ENCODE results near the gene SYT7. TPM values are rescaled to one million over a fixed set of nuclear protein-coding genes. Genes with fewer than 3 reads are reported as not detected.

The SYT7 gene
- total RNA-seq, 1 donor from 2014 or later: 2.4 TPM

- DNase-seq (ENCODE audit: low spot score): no peak
Measured at GRCh38 chr11:61555051-61555969, 25.6 kb downstream of the SYT7 start.

DNA sequence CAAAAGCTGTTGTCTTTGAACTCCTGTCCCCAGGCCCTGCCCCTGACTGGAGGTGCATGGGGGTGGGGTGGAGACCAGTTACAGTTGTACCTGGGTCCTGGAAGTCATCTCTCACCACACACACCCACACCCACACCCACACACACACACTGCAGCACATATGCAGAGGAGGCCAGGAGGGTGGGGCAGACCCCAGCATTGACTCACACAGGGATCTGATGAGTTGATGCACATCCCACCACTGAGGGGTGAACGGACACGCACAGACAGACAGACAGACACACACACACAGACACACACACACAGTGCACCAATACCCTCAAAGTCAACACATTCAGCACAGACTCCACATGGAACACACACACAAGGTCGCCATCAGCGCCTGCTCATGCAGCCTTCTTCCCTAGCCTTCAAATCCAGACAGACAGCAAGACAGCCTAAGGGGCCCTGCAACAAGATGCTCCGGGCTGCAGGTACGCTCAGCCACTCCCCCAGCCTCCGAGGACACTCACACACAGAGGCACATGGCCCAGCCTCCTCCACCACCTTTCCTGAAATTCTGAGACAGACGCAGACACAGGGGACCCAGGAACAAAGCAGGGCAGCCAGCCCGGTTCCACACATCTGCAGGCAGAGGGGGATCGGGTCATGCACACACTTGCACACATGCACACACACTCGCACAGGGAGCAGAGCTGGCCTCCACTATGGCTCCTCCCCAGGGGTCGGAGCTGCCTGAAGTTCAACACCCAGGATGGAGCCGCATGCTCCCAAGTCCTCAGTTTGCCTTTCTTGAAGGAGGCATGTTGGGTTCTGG is 26.5 kb downstream of the SYT7 start:
- no peak for DNase-seq (ENCODE audit: low spot score)

- DNase-seq (ENCODE audit: low spot score): no peak
Measured at GRCh38 chr11:61553373-61554171, 27.3 kb downstream of the SYT7 start.

GRCh38 chr11:61552108-61552635 is 28.7 kb downstream of the SYT7 start:
- no peak for DNase-seq (ENCODE audit: low spot score)

DNA sequence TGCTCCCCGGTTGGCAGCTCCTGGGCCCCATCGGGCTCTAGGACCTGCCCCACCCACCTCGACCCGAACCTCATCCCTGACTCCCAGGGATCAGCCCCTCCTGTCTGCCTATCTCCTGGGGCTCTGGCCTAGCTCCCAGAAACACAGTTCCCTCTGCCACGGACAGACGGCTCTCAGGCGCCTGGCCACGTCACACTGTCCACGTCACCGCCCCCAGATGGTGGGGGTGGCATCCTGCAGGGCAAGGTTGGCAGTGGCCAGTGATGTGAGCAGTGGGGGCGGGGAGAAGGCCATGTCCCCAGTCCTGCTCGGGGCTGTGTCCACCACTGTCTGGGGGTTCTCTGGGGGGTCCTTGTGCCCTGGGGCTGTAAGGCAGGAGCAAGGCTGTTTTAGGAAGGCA is 29.2 kb downstream of the SYT7 start:
- DNase-seq (ENCODE audit: low spot score): no peak

GRCh38 chr11:61550665-61551227 is 30.1 kb downstream of the SYT7 start:
- no peak for DNase-seq (ENCODE audit: low spot score)

DNA sequence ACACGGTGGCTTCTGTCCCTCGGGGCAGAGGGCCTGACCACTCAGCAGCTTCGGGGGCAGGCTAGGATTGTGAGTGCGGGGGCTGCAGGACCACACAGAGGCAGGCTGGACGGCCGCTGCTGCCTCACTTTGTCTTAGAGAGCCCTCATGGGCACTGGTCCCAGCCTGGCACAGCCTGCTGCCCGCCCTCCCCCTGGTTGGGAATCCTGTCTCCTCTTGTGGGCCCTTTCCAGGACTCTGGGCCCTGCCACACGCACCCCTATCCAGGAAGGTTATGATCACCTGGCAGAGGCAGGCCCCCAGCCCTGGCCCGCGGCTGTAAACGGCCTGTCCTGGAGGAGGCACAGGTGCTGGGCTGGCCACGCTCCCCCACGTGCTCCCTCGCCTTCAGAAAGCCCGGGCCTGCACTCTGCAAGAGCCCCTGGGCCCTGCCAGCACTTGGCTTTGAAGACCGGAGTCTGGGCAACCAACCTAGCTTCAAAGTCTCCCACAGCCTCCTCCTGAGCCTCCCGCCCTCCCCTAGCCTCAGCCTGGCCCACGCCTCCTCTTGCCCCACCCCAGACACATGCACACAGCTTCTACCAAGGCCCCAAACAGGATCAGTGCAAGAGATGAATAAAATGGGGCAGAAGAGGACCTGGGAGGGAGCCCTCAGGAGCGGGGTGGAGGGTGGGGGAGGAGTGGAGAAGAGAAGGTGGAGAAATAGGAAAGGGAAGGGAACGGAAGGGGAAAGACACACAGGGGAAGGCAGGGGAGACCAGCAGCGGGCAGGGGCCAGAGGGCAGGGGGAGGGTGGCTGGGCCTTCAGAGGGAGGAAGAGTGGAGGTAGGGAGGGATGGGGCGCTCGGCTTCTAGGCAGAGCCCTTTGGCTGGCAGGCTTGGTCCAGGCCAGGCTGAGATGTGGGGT is 31.0 kb downstream of the SYT7 start:
- no peak for DNase-seq (ENCODE audit: low spot score)

DNA sequence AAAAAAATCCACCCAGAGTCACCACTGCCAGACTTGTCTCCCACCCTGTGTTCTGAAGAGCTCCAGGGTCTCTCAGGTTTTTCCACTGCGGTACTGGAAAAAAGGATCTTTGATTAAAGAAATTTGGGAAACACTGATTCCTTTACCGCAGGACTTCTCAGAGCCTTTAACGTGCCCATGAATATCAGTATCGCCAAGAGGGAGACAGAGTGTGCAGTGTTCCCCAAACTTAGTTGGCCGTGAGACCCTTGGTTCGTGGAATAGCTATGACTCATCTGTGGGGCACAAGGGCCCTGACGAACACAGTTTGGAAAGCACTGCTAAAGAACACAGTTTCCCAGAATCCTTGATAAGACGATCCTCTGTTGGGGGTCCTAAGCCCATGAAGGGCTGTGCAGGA is 31.7 kb downstream of the SYT7 start:
- no peak for DNase-seq (ENCODE audit: low spot score)

DNA sequence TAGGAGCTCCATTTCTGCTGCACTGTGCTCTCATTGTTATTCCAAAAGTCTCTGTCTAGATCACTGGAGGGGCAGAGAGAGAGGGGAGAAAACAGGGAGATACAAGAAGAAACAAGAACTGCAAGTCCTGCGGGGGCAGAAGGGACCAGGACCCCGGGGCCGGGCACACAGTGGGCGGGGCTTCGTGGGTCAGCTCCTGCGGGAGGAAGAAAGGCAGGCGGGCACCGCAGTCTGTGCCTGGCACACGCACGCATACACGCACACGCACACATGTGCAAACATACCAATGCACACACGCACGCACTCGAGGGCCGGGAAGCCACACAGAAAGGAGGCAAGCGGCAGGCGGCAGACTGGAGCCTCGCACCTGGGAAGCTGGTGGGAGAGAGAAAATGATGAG is 33.6 kb downstream of the SYT7 start:
- DNase-seq (ENCODE audit: low spot score): no peak

GRCh38 chr11:61546663-61547062 is 34.2 kb downstream of the SYT7 start:
- no peak for DNase-seq (ENCODE audit: low spot score)

GRCh38 chr11:61545921-61546320 is 35.0 kb downstream of the SYT7 start:
- DNase-seq (ENCODE audit: low spot score): no peak

DNA sequence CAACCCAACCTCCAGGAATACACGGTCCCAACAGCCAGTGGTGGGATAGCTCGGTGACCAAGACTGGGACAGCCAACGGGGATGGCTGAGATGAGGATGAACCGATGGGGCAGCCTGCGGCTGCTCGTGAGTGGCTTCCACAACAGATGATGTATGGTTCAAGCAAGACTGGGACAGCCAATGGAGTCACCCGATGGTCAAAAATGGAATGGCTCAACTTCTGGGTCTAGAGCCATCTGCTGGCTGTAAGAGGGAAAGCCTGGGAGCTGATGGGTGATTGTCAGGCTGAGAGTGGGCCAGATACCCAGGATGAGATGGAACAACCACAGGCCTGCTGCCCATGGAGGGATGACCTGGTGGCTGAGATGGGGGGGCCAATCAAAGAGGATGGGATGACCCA is 35.5 kb downstream of the SYT7 start:
- DNase-seq (ENCODE audit: low spot score): no peak

DNA sequence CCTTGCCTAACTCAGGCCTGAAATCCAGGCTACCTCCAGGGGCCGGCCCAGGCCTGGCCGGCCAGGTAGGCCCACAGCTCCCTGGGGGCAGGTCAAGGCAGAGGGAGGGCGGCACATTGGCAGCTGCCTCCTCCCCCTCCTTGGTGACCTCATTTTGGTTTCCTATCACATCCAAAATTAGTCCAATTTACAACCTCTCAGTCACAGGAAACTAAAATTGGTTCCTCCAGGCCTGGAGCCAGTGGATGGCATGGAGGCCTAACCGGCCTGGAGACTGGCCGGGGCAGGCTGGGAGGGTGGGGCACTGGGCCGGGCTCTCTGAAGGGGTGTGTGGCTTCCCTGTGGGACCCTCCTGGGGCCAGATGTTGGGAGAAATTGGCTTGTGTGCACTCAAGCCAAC is 36.4 kb downstream of the SYT7 start:
- no peak for DNase-seq (ENCODE audit: low spot score)

- no peak for DNase-seq (ENCODE audit: low spot score)
Measured at GRCh38 chr11:61543606-61544306, 37.1 kb downstream of the SYT7 start.

GRCh38 chr11:61542705-61543104 is 38.2 kb downstream of the SYT7 start:
- DNase-seq (ENCODE audit: low spot score): no peak

DNA sequence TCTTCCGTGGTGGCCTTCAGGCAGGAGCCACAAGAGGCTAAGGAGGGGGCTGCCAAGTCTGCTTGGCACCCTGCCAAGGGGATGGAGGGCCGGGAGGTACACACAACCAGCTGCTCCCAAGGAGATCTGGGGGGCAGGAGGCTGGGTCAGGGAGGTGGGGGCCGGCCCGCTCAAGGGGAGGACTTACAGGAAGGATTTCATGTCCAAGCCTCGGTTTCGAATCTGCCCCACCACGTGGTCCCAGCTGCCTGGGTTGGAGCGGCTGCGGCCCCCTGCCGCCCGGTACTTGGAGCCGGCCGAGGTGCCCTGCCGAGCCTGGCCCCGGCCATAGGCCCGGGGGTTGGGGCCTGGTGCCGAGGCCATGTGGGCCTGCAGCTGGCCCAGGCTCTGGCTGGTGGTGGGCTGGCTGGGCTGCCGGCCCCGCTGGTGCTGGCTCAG is 38.8 kb downstream of the SYT7 start:
- DNase-seq (ENCODE audit: low spot score): no peak

DNA sequence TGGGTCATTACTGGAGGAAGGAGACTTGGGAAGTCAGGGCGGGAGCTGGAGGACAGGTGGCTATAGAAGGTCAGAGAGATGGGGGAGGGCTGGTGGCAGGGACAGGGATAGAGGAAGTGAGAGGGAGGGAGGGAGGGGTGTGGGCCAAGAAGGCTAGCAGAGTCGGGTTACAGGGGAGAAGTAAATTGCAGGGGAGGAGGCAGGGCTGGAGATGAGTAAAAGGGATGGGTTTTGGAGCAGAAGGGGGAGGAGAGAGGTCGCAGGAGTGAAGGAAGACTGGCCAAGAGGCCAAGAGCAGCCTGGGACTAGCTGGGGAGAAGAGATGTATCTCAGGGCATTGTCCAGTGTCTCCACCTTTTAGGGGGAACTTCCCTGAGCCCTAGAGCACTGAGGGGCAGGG is 39.3 kb downstream of the SYT7 start:
- DNase-seq (ENCODE audit: low spot score): no peak

DNA sequence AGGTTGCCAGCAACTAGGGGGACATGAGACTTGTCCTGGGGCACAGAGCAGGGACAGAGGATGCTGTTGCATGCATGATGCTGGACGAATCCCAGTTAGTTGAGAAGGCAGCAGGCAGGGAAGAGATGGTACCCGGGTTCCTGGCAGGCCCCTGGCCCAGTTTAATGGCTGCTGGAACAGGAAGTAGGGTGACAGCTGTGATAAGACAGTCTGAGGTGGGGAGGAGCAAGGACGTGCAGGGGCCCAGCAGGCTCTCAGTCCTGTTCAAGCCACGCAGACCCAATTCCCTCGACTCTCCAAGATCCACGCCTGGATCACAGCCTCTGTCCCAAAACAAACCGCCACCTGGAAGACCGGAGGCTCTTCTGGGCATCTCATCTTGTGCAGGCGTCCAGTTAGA is 40.3 kb downstream of the SYT7 start:
- no peak for DNase-seq (ENCODE audit: low spot score)

DNA sequence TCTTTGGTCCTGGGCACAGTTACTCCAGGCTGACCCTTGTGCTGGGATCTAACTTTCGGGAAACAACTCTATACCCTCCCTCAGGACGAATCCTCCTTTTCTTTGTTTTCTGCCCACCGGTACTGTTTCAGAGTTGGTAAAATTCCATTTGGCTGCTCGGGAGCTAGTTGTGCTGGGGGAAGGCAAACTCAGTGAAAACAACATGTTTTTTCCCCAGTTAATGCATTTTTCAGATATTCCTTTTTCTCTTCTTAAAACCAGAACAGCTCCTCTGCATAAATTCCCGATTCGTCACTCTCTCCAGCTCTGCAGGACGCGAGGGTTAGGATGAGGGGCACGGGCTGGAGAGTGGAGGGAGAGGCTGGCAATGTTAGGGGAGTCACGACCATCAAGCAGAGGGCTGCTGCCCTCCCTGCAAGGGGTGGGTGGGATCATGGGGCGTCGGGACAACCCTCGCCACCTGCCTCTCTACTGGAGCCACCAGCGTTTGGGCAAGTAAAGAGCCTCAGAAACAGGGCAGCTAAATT is 41.0 kb downstream of the SYT7 start:
- no peak for DNase-seq (ENCODE audit: low spot score)

Measured in mesenteric fat pad (tissue), 1 donor.